ENCODE data around the gene ELANE.

Gene ELANE

DNA sequence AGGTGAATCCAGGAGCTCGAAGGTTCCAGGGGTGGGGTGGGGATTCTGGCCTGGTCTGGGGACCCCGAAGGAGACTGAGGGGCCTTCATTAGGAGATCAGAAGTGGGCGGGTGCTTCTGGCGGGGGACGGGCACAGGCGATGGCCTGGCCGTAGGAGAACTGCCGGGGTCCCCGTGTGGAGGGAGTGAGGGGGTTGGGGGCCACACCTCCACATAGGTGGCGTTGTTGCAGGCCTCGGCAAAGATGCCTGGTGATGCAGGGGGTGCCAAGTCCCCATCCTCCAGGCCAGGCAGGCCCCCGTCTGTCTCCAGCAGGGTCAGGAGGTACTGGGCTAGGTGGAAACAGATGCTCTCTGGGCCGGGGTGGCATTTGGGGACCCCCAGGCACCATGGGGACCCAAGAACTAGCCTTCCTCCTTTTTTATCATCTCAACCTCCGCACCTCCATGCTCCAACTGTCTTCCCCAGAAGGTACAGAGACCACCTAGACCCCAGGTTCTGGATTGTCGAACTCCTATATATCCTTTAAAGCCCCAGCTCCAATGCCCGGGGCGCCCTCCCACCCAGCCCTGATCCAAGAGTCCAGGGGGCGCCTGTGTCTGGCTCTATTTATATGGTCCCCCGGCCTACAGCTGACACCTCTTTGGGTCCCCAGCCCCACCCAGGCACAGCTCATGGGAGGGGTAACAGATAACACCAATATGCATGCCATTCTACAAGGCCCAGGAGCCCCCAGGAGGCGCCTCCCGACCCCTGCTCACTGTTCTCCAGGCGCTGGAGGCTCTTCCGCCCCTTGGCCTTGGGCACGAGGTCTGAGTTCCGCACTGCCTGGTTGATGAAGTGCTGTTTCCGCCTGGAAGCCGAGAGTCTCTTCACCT, 49.4 kb downstream of the ELANE start:
- Histone ChIP-seq H3K9ac (ENCODE audit: low read depth, low read length) (no peak overlapping the region), H3K9me3 (ENCODE audit: control insufficient read depth, insufficient read depth, low read length) (no peaks in the 10 kb centered on the region), H3K4me3 (ENCODE audit: low read depth, low read length) (no peak overlapping the region), H3K27me3 (ENCODE audit: control insufficient read depth, insufficient read depth, low read length) (no peaks in the 10 kb centered on the region), H3K4me1 (ENCODE audit: control insufficient read depth, insufficient read depth, low read length) (no peaks in the 10 kb centered on the region), H3K36me3 (ENCODE audit: control insufficient read depth, insufficient read depth, low read length) (peaks cover 22% of the 10 kb centered on the region)

DNA sequence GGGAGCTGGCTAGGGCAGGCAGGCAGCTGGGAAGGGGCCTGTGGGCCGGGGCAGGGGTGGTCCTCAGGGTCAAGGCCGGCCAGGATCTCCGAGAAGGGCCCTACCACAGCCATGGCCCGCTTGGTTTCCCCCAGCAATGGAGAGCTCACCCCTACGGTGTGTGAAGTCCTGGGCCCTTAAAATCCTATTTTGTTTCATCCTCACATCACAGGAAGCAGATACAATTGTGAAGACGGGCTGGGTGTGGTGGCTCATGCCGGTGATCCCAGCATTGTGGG, 49.9 kb downstream of the ELANE start:
- Histone ChIP-seq H3K36me3 (ENCODE audit: control insufficient read depth, insufficient read depth, low read length) (peaks cover 19% of the 10 kb centered on the region), H3K4me1 (ENCODE audit: control insufficient read depth, insufficient read depth, low read length) (no peaks in the 10 kb centered on the region), H3K9me3 (ENCODE audit: control insufficient read depth, insufficient read depth, low read length) (no peaks in the 10 kb centered on the region), H3K27me3 (ENCODE audit: control insufficient read depth, insufficient read depth, low read length) (no peaks in the 10 kb centered on the region), H3K4me3 (ENCODE audit: low read depth, low read length) (no peak overlapping the region), H3K9ac (ENCODE audit: low read depth, low read length) (no peak overlapping the region)

DNA sequence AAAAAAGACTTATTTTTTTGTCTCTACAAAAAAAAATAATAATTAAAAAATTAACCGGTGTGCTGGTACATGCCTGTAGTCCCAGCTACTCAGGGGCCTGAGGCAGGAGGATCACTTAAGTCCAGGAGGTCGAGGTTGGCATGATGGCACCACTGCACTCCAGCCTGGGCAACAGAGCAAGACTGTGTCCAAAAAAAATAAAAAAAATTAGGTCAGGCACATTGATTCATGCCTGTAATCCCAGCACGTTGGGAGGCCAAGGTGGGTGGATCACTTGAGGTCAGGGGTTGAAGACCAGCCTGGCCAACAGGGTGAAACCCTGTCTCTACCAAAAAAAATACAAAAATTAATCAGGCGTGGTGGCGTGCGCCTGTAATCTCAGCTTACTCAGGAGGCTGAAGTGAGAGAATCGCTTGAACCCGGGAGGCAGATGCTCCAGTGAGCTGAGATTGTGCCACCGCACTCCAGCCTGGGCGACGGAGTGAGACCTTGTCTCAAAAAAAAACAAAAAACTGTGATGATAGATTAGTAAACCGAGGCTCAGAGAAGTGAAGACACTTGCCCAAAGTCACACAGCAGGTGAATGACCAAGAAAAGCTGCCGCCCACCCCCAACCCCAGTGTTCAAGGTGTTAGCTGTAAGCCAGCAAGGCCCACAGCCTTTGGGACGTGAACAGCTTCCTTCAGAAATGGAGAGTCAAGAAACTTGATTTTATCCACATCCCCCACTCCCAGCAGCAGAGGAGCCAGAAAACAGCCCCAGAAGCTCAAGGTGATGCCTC, 50.5 kb downstream of the ELANE start:
- Histone ChIP-seq H3K9me3 (ENCODE audit: control insufficient read depth, insufficient read depth, low read length) (no peaks in the 10 kb centered on the region), H3K9ac (ENCODE audit: low read depth, low read length) (no peak overlapping the region), H3K4me3 (ENCODE audit: low read depth, low read length) (no peak overlapping the region), H3K4me1 (ENCODE audit: control insufficient read depth, insufficient read depth, low read length) (no peaks in the 10 kb centered on the region), H3K27me3 (ENCODE audit: control insufficient read depth, insufficient read depth, low read length) (no peaks in the 10 kb centered on the region), H3K36me3 (ENCODE audit: control insufficient read depth, insufficient read depth, low read length) (peaks cover 17% of the 10 kb centered on the region)

DNA sequence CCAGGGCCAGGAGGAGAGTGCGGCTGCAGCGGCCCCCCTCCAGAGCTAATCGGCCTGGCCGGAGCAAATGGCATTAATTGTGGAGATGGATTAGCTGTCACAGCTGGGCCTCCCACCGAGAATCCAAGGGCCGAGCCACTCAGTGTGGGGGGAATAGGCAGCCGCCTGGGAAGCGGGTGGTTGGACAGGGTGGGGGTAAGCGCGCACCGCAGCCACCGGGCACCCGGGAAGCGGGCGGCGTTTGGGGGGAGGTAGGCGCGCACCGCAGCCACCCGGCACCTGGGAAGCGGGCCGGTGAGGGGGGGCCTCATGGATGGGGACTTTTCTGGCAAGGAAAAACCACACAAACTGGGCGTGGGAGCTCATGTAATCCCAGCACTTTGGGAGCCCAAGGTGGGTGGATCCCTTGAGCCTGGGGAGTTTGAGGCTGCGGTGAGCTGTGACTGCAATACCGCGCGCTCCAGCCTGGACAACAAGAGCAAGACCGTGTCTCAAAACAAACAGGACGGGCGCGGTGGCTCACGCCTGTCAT, 51.2 kb downstream of the ELANE start:
- H3K27me3 ChIP-seq (ENCODE audit: control insufficient read depth, insufficient read depth, low read length), result no peaks in the 10 kb centered on the region
- H3K4me3 ChIP-seq (ENCODE audit: low read depth, low read length), result no peak overlapping the region
- peaks cover 16% of the 10 kb centered on the region for H3K36me3 ChIP-seq (ENCODE audit: control insufficient read depth, insufficient read depth, low read length)
- no peak overlapping the region for H3K9ac ChIP-seq (ENCODE audit: low read depth, low read length)
- H3K9me3 ChIP-seq (ENCODE audit: control insufficient read depth, insufficient read depth, low read length), result no peaks in the 10 kb centered on the region
- no peaks in the 10 kb centered on the region for H3K4me1 ChIP-seq (ENCODE audit: control insufficient read depth, insufficient read depth, low read length)

DNA sequence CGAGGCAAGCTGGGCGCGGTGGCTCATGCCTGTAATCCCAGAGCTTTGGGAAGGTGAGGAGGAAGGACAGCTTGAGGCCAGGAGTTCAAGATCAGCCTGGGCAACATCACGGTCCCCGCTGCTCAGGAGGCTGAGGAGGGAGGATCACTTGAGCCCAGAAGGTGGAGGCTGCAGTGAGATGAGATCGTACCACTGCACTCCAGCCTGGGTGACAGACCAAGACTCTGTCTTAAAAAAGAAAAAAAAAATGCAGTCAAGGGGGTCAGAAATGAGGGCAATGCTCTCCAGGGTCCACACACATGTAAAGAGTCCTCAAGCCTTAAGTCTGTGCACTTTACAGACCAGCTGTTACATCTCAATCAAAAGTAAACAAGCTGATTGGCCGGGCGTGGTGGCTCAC, 52.4 kb downstream of the ELANE start:
- Histone ChIP-seq H3K4me1 (ENCODE audit: control insufficient read depth, insufficient read depth, low read length) (peaks cover 2% of the 10 kb centered on the region), H3K36me3 (ENCODE audit: control insufficient read depth, insufficient read depth, low read length) (peaks cover 11% of the 10 kb centered on the region), H3K9ac (ENCODE audit: low read depth, low read length) (no peak overlapping the region), H3K9me3 (ENCODE audit: control insufficient read depth, insufficient read depth, low read length) (no peaks in the 10 kb centered on the region), H3K4me3 (ENCODE audit: low read depth, low read length) (no peak overlapping the region), H3K27me3 (ENCODE audit: control insufficient read depth, insufficient read depth, low read length) (no peaks in the 10 kb centered on the region)
